NCI-H2107 (cell line): ENCODE results near the gene TMEM14A.
"Not testable (repeated sequence)": the region's sequence is repeated elsewhere in the genome, so short reads cannot be mapped to it uniquely, and the experiment has no call there.

Experiments used
- DNase-seq: peaks from one replicate; lab custom pipeline; 2025; lab: John Stamatoyannopoulos, UW

Gene TMEM14A

DNA sequence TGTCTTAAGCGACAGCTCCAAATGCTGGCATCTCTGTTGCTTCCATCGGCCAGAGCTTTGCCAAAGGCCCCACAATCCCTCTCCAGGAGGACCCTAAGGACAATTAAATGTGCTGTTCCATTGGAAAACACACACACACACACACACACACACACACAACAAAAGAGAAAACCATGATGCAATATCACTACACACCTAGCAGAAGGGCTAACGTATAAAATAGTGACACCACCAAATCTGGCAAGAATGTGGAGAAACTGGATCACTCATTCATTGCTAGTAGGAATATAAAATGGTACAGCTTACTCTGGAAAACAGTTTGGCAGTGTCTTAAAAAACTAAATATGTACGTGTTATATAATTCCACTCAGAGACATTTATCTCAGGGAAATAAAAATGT is 13.0 kb upstream of the TMEM14A start:
- DNase-seq: no peak

DNA sequence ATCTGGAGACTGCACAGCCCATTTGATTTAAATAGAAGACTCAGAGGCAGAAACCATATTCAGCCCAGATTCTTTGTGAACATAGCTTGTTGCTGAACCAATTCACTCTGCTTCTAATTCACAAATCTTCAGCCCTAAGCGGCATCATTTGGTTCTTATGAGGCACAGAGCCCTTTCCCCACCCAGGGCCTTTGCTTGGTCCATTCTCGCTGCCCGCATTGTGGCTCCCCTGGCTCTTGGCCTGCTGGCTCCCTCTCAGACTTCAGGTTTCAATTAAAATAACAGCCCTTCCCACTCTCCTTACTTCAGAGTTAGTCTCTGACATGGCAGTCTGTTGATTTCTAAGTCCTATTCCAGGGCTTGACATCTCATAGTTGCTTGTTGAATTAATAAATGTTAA is 9.4 kb upstream of the TMEM14A start:
- DNase-seq: no peak

GRCh38 chr6:52662031-52662430 is 8.9 kb upstream of the TMEM14A start:
- no peak for DNase-seq

DNA sequence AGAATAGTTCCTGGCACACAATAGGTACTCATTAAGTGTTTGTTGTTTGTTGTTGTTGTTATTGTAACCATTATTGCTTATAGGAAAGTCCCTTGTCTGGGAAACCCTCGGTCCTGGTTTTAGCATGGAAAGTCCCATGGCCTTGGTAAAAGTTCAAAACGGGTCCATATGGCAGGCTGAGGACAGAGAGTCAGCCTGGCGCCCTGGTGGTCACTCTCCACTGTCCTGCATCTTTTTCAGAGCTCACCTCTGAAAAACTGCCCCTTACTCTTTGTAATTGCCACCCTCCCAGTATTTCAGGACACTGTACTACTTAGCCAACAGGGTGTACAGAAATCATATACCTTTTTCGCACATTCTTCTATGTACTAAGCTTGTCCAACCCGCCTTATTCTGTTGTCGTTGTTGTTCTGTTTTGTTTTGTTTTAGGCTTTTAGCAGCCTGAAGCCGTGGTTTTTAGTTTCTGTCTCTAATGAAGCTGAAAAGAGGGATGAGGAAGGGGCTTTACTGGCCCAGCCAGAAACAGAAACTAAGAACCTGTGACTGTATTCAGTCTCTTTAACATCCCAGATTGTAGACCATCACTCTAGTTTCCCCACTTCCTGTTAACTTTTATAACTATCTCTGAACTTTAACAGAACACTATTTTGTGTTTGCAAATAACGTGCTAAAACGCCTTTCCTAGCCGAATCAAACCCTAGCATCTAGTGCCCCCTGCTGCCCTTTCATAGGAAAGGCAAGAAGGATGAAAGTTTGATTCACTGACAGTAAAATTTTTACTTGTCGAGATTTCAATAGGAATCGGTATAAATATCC is 7.6 kb upstream of the TMEM14A start:
- no peak for DNase-seq

DNA sequence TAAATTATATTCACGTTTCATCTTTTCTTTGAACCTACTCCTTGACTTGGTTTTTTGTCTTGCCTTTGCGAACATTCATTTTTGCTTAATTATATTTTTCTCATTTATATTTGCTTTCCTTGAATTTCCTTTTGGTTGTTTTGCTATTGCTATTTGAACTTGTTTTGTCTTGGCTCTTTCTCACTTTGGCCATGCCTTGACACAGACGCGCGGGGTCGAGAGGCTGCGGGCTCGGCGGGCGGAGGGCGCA is 7.1 kb upstream of the TMEM14A start:
- DNase-seq: no peak

- DNase-seq: peak; percentile 81
Measured at GRCh38 chr6:52664186-52664990, 6.5 kb upstream of the TMEM14A start.

DNA sequence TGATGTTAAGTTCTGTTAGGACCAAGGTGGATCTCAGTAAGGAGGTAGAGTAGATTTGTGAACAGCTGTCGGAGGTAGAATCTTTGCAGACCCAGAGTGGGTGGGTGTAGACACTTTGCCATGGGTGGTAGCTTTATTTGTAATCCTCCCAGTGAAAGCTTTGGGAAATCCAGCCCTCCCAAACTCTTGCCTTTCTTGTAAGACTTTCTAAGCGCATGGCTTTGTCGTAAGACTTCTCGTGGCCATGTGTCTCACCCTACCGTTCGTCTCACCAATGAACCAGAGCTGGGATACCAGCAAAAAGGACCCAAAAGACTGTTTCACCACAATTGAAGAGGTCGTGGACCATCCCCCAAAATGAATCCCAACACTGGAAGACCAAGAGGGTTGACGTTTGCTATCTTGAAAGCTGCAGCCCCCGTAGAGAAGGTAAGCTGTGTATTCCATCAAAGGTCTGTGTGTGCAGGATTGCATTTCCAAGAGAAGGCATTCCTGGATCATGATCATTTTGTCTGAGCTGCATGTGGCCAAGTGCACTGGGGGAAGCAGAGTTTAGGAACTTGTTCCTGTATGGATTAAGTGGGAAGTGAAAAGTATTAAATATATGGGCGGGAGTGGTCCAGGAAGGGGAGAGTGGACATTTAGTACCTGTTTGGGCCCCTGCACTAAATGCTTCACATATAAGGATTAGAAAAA is 5.8 kb upstream of the TMEM14A start:
- no peak for DNase-seq

DNA sequence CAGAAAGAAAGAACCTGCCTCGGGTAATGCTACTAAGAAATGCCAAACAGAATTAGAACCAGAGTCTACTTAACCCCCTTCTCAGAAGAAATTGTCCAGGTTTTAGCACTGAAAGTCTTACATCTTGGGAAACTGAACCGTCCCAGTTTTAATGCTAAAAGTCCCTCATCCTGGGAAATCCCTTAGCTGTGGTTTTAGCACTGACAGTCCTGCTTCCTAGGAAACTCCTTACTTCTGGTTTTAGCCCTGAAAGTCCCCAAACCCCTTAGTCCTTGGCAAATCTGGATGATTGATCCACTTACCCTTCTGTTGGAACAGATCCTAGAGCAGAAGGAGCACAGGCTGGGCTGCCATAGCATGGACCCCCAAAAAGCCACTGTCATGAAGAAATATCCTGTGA is 4.8 kb upstream of the TMEM14A start:
- no peak for DNase-seq

- DNase-seq: no peak
Measured at GRCh38 chr6:52666523-52666922, 4.4 kb upstream of the TMEM14A start.

- DNase-seq: no peak
Measured at GRCh38 chr6:52667572-52667971, 3.3 kb upstream of the TMEM14A start.

DNA sequence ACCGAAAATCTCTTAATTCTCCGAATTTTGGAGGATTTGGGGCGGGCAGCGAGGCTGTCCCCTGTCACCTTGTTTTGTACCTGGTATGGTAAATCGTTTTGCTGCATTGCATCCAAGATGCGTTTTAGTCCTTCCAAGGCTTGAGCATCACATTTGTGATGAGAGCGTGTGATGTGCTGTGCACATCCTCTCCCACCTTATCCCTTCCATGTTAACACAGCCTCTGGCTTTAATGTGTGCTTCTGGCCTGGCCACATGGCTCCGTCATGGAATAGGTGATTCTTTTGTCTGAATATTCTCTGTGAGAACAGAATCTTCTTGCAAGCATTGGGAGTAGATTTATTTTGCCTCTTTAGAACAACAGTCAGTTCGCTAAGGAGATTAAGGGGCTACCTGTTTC is 763 bp downstream of the TMEM14A start:
- DNase-seq: no peak

- no peak for DNase-seq
Measured at GRCh38 chr6:52672412-52673025, 1.6 kb downstream of the TMEM14A start.

DNA sequence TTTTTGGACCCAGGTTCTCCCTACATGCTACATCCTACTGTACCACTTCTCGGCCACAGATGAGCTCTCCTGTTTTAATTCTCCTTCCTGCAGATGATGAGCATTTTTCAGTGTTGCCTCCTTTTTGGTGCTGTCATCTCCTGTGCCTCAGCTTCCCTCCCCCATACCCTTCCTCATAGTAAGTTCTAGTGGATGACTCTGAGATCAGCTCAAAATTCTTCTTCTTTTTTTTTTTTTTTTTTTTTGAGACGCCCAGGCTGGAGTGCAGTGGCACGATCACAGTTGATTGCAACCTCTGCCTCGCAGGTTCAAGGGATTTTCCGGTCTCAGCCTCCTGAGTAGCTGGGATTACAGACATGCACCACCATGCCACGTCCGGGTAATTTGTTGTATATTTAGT is 3.8 kb downstream of the TMEM14A start:
- no peak for DNase-seq

DNA sequence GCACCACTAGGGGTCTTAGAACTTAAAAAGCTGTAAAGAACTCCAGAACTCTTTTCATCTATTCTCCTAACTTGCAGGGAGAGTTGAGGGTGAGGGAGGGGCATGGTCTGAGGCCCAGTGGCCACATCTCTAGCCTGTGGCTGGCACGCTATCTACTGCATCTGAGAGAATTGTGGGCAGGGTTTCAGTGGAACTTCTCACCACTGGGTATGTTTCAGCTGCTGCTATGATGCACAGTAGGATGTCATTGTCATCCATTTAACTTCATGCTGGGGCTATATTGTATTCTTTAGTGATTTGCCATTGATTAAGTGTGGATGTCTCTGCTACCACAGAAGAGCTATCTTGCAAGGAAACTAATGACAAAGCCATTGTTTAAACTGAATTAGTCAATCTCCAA is 4.5 kb downstream of the TMEM14A start:
- DNase-seq: no peak

DNA sequence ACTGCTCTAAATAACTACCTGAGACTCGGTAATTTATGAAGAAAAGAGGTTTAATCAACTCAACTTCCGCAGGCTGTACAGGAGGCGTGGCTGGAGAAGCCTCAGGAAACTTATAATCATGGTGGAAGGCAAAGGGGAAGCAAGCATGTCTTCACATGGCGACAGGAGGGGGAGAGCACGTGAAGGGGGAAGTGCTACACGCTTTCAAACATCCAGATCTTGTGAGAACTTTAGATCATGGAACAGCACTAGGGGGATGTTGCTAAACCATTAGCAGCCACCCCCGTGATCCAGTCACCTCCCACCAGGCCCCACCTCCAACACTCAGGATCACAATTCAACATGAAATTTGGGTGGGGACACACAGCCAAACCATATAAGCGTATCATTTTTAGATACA is 5.7 kb downstream of the TMEM14A start:
- not testable (repeated sequence) for DNase-seq

DNA sequence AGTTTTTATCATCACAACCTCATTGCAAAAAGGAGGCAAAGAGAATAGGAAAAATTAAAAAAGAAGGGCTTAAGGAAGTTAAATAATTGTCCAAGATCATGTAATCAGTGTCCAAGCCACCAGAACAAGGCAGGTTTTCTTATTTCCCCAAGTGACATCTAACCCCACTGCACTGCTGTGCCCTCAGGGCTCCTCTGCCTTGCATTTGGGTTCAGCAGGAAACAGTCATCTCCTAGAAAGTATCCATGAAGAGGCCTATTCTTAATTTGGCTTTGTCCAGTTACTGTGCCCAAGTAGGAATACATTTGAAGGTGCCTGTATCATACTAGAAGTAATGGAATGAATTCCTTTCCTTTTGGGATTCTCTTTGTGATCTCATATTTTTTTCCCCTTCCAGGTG is 10.5 kb downstream of the TMEM14A start:
- no peak for DNase-seq

DNA sequence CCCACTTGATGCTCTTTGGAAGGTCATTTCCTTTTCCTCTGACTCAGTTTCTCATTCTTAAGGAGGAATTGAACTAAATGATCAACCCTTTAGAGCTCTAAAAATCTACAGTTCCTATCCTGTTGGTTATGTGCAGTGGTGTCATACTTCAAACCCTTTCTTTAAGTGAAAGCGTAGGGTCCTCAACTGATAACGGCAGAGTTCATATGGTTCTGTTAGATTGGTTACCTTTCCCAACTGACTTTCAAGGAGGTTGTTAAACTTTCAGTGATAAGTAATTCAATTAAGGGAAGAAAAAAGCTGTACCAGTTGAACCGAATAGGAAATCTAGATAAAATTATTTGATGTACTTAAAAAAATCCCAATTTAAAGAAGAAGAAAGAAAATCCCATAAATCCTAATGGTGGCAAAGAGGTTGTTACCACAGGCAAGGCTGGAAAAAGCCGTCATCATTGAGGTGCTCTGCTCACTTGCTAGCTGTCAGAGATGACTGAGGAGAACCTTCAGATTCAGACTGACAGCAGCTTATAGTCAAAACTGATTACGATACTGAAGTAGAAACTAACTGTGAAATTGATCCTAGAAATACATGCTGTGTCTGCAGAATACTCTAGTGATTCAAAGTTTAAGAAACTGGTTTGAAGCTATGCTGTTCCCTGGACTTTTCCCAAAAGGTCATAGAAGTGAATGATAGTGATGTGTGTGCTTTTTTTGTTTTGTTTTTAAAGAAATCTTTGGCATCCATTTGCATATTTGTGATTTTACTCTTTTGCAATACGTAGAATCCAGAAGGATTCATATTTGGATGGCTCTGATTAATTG is 16.2 kb downstream of the TMEM14A start:
- no peak for DNase-seq

DNA sequence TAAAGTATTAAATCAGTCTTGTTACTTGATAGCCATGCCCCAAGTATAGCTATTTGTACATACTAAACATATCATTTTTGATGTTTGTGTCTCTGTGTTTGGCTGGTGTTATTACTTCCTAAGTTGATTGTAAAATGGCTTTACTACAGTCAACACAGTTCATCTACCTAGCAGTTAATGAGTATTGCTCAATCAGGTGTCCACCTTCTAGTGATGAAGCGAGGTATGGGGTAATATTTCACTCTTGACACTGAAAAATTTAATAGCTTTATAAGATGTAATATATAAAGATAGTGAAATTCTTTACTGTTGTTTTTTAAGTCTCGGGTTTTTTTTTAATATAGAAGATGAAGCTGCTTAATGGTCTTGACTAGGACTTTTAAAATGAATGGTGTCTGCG is 18.9 kb downstream of the TMEM14A start:
- no peak for DNase-seq

GRCh38 chr6:52691718-52692117 is 20.8 kb downstream of the TMEM14A start:
- DNase-seq: no peak

- DNase-seq: no peak
Measured at GRCh38 chr6:52693773-52694172, 22.9 kb downstream of the TMEM14A start.

- no peak for DNase-seq
Measured at GRCh38 chr6:52694404-52694803, 23.5 kb downstream of the TMEM14A start.

GRCh38 chr6:52696418-52696817 is 25.5 kb downstream of the TMEM14A start:
- DNase-seq: no peak
